Muscle of back (tissue), 13 donors: ENCODE data around the gene TMPRSS11D. TPM values are rescaled to one million over a fixed set of nuclear protein-coding genes. Genes with fewer than 3 reads are reported as not detected.
A peak's percentile ranks its signal among the peaks of the same experiment; 100 is the strongest.

Experiments
- DNase-seq, 3 donors: peaks; one replicate each; pipeline versions ENCODE4 v3.0.0 to v3.0.0-alpha.2; 2013
- long read RNA-seq, 9 donors: transcript quantifications; one replicate each; lab custom pipeline, GENCODE V29; 2026
- polyA plus RNA-seq, 10 donors: library from polyadenylated mRNA; unstranded; fragments of 120-200 nt; gene quantifications; one replicate each; pipeline ENCODE4 v1.2.1, GENCODE V29; 2013; ENCODE audit not compliant: insufficient read length in 10 of 10

The TMPRSS11D gene
- under 1 TPM in 4 of 10 donors, not detected in 6; 0.17 to 0.92 (median 0.34) TPM for polyA plus RNA-seq
- long read RNA-seq, donor 1, result 0 reads
- long read RNA-seq, donor 2, result 0 reads
- long read RNA-seq, donor 3, result 0 reads
- long read RNA-seq, donor 4, result 0 reads
- long read RNA-seq, donor 5, result 0 reads
- long read RNA-seq, donor 6, result 0 reads
- long read RNA-seq, donor 7, result 0 reads
- long read RNA-seq, donor 8, result 0 reads
- long read RNA-seq, donor 9, result 0 reads

- DNase-seq, result no peak
Observed at GRCh38 chr4:67883902-67884301, at the start of gene TMPRSS11D. TSS of gene TMPRSS11D (minus strand) at chr4:67884002. CDS start at chr4:67883933, 69 bp downstream.

GRCh38 chr4:67933038-67933437 lies 49.2 kb upstream of the TMPRSS11D start:
- DNase-seq, result no peak

GRCh38 chr4:67931256-67931655 lies 47.5 kb upstream of the TMPRSS11D start:
- no peak for DNase-seq

- DNase-seq, result peak in 1 of 3 donors; percentile 57
Observed at GRCh38 chr4:67929426-67929825, 45.6 kb upstream of the TMPRSS11D start.

GRCh38 chr4:67928546-67928945 lies 44.7 kb upstream of the TMPRSS11D start:
- peak in 1 of 3 donors; percentile 33 for DNase-seq

- DNase-seq, result no peak
Observed at GRCh38 chr4:67927251-67927650, 43.4 kb upstream of the TMPRSS11D start.

GRCh38 chr4:67926485-67926884 lies 42.7 kb upstream of the TMPRSS11D start:
- DNase-seq, result no peak

GRCh38 chr4:67922697-67923096 lies 38.9 kb upstream of the TMPRSS11D start:
- peak; percentile 49 to 60 (median 50) for DNase-seq

- DNase-seq, result peak in 1 of 3 donors; percentile 24
Observed at GRCh38 chr4:67918428-67918827, 34.6 kb upstream of the TMPRSS11D start.

- DNase-seq, result no peak
Observed at GRCh38 chr4:67915400-67915966, 31.7 kb upstream of the TMPRSS11D start.

- DNase-seq, result no peak
Observed at GRCh38 chr4:67912080-67912479, 28.3 kb upstream of the TMPRSS11D start.

- no peak for DNase-seq
Observed at GRCh38 chr4:67911638-67912037, 27.8 kb upstream of the TMPRSS11D start.

- DNase-seq, result no peak
Observed at GRCh38 chr4:67911141-67911540, 27.3 kb upstream of the TMPRSS11D start.

- no peak for DNase-seq
Observed at GRCh38 chr4:67910585-67910905, 26.7 kb upstream of the TMPRSS11D start.

- no peak for DNase-seq
Observed at GRCh38 chr4:67909905-67910584, 26.2 kb upstream of the TMPRSS11D start.

GRCh38 chr4:67907650-67908049 lies 23.8 kb upstream of the TMPRSS11D start:
- no peak for DNase-seq

- DNase-seq, result no peak
Observed at GRCh38 chr4:67899096-67899495, 15.3 kb upstream of the TMPRSS11D start.

GRCh38 chr4:67897686-67898085 lies 13.9 kb upstream of the TMPRSS11D start:
- DNase-seq, result no peak

- no peak for DNase-seq
Observed at GRCh38 chr4:67896421-67897065, 12.7 kb upstream of the TMPRSS11D start.

GRCh38 chr4:67894659-67895058 lies 10.9 kb upstream of the TMPRSS11D start:
- no peak for DNase-seq

GRCh38 chr4:67892905-67893304 lies 9.1 kb upstream of the TMPRSS11D start:
- no peak for DNase-seq

GRCh38 chr4:67892253-67892652 lies 8.5 kb upstream of the TMPRSS11D start:
- DNase-seq, result no peak

- no peak for DNase-seq
Observed at GRCh38 chr4:67891645-67892044, 7.8 kb upstream of the TMPRSS11D start.
